Stimulated activated CD8-positive, alpha-beta memory T cell treated with anti-CD3 and anti-CD28 coated beads, Interleukin-7, amount 100 ng/mL, for 48 hours (primary cell): Measurements from ENCODE around the gene INTS1.
"Not testable (repeated sequence)": the region's sequence is repeated elsewhere in the genome, so short reads cannot be mapped to it uniquely, and the experiment has no call there.

Source experiments
- DNase-seq, 2 donors: peaks; one replicate each; pipeline ENCODE4 v3.0.0-alpha.2; 2020; ENCODE audit warnings: low read depth in 1 of 2; ENCODE audit errors: extremely low read depth in 1 of 2

Gene INTS1

GRCh38 chr7:1447551-1448244 lies 56.5 kb downstream of the INTS1 start:
- no peak for DNase-seq

- DNase-seq: no peak
Measured at GRCh38 chr7:1447112-1447511, 57.1 kb downstream of the INTS1 start.

- no peak for DNase-seq
Measured at GRCh38 chr7:1446620-1447032, 57.6 kb downstream of the INTS1 start.

GRCh38 chr7:1446026-1446425 lies 58.2 kb downstream of the INTS1 start:
- DNase-seq: not testable (repeated sequence)

- DNase-seq: no peak
Measured at GRCh38 chr7:1445341-1445740, 58.8 kb downstream of the INTS1 start.

GRCh38 chr7:1444925-1445322 lies 59.3 kb downstream of the INTS1 start:
- DNase-seq: no peak

- DNase-seq: no peak
Measured at GRCh38 chr7:1444214-1444924, 59.8 kb downstream of the INTS1 start.

- not testable (repeated sequence) for DNase-seq
Measured at GRCh38 chr7:1443587-1444200, 60.5 kb downstream of the INTS1 start.

- no peak for DNase-seq
Measured at GRCh38 chr7:1442355-1443124, 61.6 kb downstream of the INTS1 start.

- DNase-seq: no peak
Measured at GRCh38 chr7:1441615-1442354, 62.4 kb downstream of the INTS1 start.

GRCh38 chr7:1440620-1441019 lies 63.6 kb downstream of the INTS1 start:
- DNase-seq: no peak

GRCh38 chr7:1439373-1440363 lies 64.5 kb downstream of the INTS1 start:
- DNase-seq: no peak

- DNase-seq: no peak
Measured at GRCh38 chr7:1438821-1439220, 65.4 kb downstream of the INTS1 start.

GRCh38 chr7:1438208-1438607 lies 66.0 kb downstream of the INTS1 start:
- DNase-seq: no peak

GRCh38 chr7:1437155-1437880 lies 66.9 kb downstream of the INTS1 start:
- no peak for DNase-seq

GRCh38 chr7:1436608-1437007 lies 67.6 kb downstream of the INTS1 start:
- DNase-seq: no peak

- DNase-seq: no peak
Measured at GRCh38 chr7:1434891-1435670, 69.1 kb downstream of the INTS1 start.

GRCh38 chr7:1434165-1434718 lies 69.9 kb downstream of the INTS1 start:
- no peak for DNase-seq
